ENCODE measurements around the gene CHMP5.

DNA sequence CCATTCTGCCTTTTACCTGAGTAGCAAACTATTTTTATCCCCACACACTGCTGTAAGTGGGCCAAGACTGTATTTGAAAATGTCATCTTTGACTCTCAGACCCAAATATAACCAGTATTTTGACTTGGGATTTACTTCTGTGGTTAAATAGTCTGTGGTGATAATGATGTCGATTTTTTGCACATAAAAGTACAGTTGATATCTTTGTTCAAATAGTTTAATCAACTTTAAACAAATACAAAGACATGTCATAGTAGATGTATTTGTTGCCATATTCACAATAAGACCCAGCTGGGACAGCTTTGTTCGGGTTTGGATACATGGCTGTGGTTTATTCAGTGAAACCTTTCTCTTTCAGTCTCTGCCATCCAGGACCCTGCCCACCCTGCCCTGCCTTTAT, 45.9 kb downstream of the CHMP5 start:
- TF ChIP-seq MEF2A (IDR thresholded peaks at IDR 0.05; ENCODE audit: insufficient read depth, low read depth, low read length) (no peak), SUZ12 (IDR thresholded peaks at IDR 0.05; ENCODE audit: unreplicated experiment) (no peak), POLR2A (IDR thresholded peaks at IDR 0.05; ENCODE audit: low read depth, low read length) (no peak), BRCA1 (IDR thresholded peaks at IDR 0.05; ENCODE audit: low read depth, low read length) (no peak)
- TF ChIP-seq, protein P1, sequence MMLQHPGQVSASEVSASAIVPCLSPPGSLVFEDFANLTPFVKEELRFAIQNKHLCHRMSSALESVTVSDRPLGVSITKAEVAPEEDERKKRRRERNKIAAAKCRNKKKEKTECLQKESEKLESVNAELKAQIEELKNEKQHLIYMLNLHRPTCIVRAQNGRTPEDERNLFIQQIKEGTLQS (IDR thresholded peaks at IDR 0.05; ENCODE audit: borderline replicate concordance, extremely low read depth, low read depth, low read length): no peak
- TF ChIP-seq, protein P2, sequence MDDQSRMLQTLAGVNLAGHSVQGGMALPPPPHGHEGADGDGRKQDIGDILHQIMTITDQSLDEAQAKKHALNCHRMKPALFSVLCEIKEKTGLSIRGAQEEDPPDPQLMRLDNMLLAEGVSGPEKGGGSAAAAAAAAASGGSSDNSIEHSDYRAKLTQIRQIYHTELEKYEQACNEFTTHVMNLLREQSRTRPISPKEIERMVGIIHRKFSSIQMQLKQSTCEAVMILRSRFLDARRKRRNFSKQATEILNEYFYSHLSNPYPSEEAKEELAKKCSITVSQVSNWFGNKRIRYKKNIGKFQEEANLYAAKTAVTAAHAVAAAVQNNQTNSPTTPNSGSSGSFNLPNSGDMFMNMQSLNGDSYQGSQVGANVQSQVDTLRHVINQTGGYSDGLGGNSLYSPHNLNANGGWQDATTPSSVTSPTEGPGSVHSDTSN (IDR thresholded peaks at IDR 0.05; ENCODE audit: insufficient replicate concordance, low read depth, low read length): no peak
